ENCODE measurements around the gene ALKAL2.
"Not testable (repeated sequence)": the region's sequence is repeated elsewhere in the genome, so short reads cannot be mapped to it uniquely, and the experiment has no call there.

Gene ALKAL2, protein sequence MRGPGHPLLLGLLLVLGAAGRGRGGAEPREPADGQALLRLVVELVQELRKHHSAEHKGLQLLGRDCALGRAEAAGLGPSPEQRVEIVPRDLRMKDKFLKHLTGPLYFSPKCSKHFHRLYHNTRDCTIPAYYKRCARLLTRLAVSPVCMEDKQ
- total RNA-seq: 0 reads per million in 2 experiments

DNA sequence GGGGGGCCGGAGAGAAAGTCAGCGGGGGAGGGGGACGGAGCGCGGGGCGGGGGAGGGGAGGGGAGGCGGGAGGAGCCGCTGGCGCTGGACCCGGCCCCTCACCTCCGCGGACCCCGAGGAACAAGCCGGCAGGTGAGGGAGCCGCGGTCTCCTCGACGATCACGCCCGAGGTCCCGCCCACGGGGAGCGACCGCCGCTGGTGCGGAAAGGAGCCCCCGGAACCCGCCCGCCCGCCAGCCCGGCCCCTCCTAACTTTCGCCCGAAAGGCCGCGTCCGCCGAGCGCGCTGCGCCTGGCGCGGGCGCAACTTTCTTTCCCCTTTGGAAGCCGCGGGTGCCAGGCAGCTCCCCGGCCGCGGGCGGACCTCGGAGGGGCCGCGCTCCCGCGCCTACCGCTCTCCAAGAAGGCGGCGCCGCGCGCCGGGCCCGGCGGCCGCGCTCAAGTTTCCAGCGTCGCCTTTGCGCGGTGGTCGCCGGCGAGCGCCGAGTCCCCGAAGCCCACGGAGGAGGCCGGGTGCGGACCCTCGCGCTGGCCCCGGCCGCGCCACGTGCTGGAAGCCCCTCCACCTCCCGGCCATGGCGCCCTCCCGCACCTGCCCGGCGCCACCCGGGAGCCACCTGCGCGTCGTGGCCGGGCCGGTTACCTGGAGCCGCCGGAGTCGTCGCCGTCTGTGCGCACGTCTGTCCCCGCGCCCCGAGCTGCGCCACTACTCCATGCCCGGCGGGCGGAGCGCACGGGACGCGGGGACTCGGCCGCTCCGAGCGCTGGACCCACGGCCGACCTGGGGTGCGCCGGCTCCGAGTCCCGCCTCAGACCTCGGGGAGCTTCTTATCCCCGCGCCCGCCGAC lies at the start of gene ALKAL2:
Gene ALKAL2, minus strand, starts transcription at position 181 of the 847 bp plus-strand sequence. CDS start 256 bp downstream, outside the sequence.
- DNase-seq (ENCODE audit: low read depth): no peak

DNA sequence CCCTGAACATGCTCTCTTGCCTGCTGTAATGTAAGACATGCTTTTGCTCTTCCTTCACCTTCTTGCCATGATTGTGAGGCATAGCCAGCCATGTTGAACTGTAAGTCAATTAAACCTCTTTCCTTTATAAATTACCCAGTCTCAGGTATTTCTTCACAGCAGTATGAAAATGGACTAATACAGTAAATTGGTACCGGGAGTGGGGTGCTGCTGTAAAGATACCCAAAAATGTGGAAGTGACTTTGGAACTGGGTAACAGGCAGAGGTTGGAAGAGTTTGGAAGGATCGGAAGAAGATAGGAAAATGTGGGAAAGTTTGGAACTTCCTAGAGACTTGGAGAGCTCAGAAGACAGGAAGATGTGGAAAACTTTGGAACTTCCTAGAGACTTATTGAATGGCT lies 49.1 kb upstream of the ALKAL2 start:
- not testable (repeated sequence) for DNase-seq (ENCODE audit: low read depth)

DNA sequence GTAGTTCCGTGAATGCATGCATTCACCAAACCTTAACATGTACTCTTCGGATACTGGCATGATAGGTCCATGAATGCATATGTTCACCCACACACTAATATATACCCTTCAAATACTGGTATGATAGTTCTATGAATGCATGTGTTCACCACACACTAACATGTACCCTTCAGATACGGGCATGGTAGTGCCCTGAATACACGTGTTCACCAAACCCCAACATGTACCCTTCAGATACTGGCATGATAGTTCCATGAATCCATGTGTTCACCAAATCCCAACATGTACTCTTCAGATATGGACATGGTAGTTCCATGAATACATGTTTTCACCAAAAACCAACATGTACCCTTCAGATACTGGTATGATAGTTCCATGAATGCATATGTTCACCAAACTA lies 48.5 kb upstream of the ALKAL2 start:
- DNase-seq (ENCODE audit: low read depth): no peak

DNA sequence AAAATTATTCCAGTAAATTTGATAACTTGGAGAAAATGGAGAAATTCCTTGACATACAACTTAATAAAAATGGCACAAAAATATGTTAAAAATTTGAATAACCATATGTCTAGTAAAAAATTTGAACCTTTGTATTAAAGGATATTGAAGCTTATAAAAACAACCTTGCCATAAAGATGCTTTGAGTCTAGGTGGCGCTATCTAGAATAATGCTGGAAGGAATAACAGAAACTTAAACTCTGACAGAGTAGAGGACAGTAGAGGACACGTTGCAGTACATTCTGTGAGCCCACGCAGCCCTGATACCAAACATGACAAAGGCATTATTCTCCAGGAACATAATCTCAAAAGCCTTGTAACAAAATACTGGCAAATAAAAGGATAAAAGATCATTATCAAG lies 44.7 kb upstream of the ALKAL2 start:
- no peak for DNase-seq (ENCODE audit: low read depth)

DNA sequence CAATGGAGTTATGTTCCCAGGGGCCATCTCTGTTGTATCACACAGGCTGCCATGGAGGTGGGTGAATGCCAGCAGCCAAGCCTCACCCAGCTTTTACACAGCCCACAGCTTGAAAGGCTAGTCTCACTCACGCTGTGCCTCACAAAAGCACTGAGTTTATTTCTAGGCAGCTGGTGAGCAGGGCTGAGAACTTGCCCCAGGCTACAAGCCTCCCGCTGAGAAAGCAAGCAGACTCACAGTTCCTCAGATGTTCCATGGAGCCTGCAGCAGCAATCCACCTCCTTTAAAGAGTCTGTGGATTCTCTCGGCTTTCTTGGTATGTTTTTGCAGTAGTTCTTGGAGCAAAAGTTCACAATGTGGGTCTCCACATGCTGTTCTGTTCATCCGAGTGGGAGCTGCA lies 40.9 kb upstream of the ALKAL2 start:
- DNase-seq (ENCODE audit: low read depth): no peak

DNA sequence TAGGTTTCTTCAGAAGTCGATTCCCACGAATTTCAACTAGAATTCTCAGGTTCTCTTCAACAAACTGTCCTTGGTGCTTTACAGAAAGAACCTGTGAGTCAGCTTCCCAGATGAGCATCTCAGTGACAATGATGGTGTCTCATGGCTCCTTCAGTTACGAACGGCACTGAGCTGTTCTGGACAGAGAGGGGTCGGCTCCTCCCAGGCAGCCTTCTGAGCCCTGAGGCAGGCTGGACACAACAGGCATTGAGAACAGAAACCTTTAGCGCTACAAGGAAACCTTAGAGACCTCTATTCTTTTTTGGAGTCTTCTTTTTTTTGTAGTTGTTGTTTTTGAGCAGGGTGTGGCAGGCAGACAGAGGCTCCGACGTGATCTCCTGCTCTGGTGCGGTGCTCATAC lies 35.1 kb upstream of the ALKAL2 start:
- no peak for DNase-seq (ENCODE audit: low read depth)

DNA sequence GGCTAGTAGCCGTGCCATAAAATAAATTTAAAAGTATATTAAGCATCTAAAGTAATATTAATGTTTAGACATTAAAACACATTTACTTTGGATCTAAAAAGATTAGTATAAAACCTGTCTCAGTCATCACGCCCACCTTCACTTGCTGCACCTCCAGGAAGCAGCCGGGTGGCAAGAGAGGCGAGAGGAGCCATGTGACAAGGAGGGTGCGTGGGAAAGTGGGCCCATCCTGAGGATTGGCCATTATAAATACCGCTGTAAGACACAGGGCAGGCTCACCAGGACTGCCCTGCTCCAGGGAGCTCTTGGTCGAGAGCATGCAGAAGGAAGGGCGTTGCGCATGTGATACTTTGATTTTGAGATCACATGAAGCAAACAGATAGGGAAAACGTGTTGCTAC lies 34.4 kb upstream of the ALKAL2 start:
- DNase-seq (ENCODE audit: low read depth): no peak

DNA sequence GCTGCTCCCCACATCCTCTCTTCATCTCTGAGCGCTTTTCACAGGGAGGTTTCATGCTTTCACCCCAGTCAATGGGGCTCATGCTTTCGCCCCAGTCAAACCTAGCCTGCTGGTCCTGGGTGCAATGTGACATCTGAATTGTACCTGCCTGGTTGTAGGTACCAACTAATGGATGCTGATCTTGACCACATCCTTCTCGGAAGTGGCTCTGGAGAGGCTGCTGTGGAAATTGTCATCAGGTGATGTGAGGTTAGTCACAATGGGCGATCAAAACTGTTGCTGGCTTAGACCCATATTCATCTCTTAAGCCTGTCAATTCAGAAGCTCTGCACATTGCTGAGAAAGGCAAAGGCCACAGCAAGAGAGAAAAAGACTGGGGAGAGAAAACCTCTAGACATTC lies 32.7 kb upstream of the ALKAL2 start:
- no peak for DNase-seq (ENCODE audit: low read depth)

DNA sequence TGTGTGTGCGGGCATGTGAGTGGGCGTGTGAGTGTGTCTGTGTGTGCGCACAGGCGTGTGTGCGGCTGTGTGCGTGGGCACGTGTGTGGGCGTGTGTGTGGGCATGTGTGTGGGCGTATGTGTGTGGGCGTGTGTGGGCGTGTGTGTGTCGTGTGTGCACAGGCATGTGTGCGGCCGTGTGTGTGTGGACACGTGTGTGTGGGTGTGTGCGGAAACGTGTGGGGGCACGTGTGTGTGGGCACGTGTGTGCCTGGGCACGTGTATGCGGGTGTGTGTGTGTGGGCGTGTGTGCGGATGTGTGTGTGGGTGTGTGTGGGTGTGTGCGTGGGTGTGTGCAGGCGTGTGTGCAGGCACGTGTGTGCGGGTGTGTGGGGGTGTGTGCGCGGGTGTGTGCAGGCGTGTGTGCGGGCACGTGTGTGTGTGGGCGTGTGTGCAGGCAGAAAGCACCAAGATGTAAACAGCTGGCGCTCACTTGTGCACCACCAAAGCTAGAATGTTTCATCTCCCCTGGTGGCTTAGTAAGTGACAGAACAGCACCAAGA lies 31.2 kb upstream of the ALKAL2 start:
- DNase-seq (ENCODE audit: low read depth): no peak

DNA sequence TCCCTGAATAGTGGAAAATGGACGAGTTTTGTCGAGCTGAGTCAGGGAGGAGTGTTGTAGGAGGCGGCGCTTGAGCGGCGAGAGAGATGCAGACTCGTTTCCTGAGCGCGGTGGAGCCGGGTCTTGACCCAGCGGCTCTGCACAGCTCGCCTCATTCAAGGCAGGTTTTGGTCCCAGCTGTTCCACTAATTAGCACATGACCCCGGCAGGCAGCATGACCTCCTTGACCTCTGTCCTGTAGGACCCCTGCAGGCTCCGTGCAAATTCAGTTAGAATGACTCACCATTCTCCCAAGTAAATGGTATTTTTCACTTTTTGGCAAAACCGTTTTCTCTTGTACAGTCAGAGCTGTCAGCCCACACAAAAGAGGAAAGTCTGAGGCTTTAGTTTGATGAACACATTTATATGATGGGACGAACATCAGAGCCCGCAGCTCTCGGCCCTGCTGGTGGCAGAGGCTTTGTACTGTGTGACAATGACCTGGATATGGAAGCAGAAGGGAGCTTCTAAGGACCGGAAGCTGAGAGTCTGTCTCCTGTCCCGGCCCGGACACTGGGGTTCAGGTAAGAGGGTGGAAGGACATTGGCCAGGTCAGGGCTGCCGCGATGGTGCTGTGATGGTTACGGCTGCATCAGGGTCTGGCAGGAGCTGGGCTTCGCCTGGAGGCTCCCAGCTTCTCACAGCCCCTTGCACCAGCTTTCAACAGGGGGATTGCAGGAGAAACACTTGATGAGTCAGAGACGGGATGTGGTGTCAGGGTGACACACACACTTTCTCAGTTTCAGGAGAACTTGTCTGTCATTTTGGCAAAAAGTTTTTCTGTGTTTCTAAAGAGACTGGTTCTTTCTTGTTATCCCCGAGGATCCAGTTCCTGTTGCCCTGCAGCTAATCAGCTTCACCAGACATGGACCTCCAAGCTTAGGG lies 29.9 kb upstream of the ALKAL2 start:
- DNase-seq (ENCODE audit: low read depth): no peak

DNA sequence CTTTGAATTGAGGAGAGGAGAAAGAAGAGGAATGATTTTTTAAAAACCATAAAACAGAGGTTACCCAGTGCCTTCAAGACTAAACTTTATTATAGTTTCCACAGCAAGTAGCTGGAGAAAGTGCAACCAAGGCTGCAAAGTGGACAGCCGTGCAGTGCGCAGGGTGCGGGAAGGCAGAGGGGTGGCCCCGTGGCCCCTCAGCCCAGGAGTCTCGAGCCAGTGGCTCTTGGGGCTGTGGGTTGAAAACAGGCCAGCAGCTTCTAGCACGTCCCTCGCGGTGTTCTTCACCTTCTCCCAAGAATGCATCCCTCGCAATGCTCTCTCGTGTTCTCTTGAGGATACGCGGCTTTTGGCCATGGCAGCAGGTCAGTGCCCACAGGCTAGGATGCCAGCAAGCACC lies 28.5 kb upstream of the ALKAL2 start:
- DNase-seq (ENCODE audit: low read depth): no peak

DNA sequence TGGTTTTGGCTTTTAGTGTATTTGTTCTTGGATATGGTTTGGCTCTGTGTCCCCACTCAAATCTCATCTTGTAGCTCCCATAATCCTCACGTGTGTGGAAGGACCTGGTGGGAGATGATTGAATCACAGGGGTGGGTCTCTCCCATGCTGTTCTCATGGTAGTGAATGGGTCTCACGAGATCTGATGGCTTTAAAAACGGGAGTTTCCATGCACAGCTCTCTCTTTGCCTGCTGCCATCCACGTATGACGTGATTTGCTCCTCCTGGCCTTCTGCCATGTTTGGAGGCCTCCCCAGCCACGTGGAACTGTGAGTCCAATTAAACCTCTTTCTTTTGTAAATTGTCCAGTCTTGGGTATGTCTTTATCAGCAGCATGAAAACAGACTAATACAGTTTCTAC lies 28.0 kb upstream of the ALKAL2 start:
- DNase-seq (ENCODE audit: low read depth): not testable (repeated sequence)

DNA sequence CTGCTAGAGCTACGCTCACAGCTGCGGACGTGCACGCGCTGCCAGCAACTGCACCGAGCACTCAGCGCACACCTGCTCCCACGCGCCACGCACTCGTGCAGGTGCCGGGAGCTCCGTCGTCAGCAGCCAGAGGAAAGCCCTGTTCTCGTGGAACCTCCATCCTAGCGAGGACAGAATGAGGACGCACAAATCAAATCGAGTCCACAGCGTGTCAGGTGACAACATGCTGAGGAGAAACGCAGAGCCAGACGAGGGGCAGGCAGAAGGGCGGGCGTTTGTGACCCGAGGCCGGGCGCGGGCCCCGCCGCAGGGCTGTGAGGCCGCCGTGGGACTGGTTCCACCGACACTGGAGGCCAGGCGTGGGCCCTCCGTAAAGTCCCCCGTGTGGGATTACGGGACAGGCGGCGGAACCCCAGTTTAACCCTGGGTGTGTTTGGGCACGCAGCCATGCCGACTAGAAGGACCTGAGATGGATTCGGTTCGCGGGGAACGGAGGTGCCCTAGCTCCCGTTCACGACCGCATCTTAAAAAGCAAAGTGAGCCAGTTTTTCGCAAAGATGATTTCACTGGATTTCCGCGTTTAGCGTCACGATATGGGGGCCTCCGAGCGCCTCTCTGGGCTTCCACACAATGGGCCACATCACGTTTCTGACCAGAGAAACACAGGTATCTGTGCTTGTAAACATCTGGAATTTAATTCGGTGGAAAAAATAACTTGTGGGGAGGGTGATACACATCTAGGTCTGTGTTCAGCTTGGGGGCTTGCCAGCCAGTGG lies 26.9 kb upstream of the ALKAL2 start:
- no peak for DNase-seq (ENCODE audit: low read depth)

DNA sequence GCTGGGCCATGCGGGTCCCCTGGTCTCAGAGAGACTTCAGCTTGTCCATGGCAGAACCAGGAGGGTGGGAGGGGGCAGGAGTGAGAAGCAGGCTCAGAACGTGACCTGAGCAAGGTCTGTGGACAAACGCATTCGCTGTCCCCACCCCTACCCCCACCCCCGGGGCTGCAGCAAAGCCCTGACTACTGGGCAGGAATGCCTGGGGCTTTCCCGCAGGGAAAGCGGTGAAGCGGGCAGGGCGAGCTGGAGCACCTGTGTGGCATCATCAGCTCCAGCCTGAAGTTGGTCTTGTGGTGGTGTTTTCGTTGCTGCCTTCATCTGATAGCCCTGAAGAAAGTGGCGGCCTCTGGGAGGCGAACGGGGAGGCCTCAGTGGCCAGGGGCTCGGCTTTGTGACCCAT lies 26.1 kb upstream of the ALKAL2 start:
- DNase-seq (ENCODE audit: low read depth): no peak

DNA sequence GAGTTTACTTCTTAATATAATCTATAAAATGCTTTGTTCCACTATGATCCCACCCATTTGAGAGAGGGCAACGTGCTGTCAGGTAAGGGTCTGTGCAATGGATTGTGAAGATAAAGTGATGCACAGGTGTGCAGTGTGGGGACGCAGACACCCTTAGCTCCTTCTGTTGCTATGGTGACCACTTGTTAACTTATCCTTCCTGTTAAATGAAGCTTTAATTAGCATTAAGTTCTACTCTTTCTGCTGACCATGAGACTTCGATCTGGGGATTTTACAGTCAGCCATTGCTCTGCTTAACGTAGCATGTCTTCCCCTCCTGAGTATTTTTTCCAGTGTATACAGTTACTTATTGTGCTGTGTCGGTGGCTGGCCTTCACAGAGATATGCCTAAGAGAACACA lies 23.1 kb upstream of the ALKAL2 start:
- no peak for DNase-seq (ENCODE audit: low read depth)

DNA sequence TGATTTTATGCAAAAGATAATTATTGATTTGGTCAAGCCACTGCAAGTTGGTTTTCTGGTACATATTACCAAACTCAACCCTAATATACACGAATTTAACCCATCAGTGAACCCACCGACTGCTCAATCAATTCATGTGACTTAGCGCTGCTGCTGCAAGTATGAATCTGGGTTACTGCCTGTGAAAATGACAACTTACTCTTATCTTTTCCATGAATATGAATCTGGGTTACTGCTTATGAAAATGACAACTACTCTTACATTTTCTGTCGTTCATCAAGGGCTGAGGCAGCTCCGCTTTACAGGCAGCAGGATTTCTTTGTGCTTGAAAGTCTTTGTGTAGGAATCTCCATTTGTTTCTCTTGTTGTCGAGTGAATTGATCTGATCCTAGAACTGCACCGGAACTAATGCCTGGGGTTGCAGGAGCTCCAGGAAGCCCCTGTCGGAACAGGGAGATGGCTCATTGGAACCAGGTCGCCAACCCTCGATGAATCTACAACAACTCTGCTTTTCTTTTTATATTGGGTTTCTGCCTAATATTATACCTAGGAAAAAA lies 22.1 kb upstream of the ALKAL2 start:
- no peak for DNase-seq (ENCODE audit: low read depth)

DNA sequence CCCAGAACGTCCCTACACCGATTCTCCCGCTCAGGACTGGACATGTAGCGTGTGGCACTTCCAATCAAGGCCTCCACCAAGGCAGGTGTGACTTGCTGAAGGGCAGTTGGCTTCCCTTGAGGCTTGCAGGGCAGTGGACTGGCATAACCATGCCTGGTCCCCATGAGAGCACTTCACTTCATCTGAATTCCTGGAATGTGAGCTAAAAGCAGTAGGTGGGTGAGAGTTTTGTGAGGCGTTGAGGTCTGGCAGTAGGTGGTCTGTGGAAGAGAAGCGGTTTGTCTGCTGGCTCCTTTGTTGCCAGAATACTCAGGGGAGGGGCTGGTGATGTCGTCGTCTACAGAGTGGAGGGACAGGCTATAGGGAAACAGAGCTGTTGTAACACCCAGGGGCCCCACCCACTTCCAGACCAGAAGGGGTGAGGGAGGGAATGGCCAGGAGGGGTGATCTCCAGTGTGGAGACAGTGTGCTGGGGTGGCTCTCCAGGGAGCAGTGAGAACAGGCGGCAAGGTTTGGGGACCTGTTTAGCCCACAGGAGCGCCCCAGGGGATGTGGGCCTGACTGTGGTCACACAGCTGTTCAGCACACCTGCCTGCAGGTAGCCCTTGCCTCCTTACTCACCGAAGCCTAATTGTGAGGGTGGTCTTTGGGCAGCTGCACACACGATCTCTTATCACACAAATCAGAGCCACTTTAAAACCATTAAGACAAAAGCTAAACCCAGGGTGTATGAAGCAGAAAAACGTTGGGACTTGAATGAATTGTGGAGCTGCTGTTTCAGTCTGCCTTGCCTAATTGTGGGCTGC lies 21.5 kb upstream of the ALKAL2 start:
- no peak for DNase-seq (ENCODE audit: low read depth)

DNA sequence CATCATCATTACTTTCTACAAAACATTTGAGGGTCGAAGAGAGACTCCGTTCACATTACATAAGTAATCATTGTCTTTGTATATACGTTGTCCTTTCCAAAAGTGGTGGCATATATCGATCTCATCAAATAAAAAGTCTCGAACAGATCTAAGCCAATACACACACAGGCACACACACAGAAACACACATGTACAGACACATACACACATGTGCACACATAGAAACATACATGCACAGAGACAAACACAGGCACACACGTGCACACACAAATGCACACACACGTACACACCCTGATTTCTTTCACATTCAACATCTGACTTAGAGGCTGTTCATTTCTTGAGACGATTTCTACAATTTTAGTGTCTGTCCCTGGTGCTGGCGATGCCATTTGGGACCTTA lies 17.5 kb upstream of the ALKAL2 start:
- no peak for DNase-seq (ENCODE audit: low read depth)

DNA sequence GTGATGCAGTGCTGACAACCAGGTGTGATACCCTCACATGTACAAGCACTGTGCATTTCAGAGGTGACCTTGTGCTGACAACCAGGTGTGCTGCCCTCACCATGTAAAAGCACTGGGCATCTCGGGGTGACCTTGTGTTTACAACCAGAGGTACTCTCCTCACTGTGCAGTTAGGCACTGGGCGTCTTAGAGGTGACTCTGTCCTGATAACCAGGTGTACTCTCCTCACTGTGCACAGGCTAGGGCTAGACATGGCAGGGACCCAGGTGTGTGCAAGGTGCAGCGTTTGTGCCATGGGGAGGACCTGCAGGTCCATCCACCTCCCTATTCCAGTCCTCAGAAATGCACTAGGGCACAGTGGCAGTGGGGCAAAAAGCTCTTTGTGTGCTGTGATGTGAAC lies 8.5 kb upstream of the ALKAL2 start:
- no peak for DNase-seq (ENCODE audit: low read depth)

DNA sequence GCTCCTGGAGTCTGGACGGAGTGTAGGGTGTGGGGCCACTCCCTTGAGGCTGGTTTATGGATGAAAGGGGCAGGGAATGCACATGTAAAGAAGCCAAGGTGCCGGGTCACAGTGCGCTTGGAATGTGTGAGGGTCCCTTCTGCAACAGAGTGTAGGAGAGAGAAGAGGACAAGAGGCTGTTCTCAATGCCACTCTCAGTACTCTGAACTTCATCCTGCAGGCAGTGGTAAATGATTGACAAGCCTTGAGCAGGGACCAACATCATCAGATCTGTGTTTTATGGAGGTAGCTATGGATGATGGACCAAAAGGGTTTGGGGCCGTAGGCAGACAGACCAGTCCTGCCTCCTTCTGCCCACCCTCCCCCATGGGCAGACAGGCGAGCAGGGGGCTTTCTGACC lies 7.2 kb upstream of the ALKAL2 start:
- no peak for DNase-seq (ENCODE audit: low read depth)

All from T follicular helper cell (primary cell).